Measurements from ENCODE around the gene NLGN4Y. TPM values are rescaled to one million over a fixed set of nuclear protein-coding genes. Genes with fewer than 3 reads are reported as not detected.

Gene NLGN4Y
- total RNA-seq, 6 experiments from 2014 or later, result 6.9 TPM; not detected in 5

DNA sequence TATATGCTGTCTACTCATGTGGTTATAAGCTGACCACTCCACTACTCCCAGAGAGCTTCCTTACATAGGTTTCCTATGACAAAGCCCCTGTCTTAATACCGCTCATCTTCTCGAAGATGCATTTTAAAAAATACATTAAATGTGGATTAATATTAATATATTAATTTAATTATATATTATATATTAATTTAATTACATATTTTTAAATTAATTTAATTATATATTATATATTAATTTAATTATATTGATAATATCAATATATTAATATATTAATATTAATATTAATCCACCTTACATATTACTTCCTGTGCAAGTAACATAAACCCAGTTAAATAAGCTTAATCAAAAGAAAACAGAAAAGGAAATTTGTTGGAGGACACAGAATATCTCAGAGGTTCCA lies 19.7 kb upstream of the NLGN4Y start:
- Histone ChIP-seq H3K4me1 (no peaks in the 10 kb centered on the region), H3K9me3 (no peaks in the 10 kb centered on the region), H3K27ac (no peak overlapping the region), H3K36me3 (no peaks in the 10 kb centered on the region), H3K27me3 (no peaks in the 10 kb centered on the region), H3K4me3 (no peak overlapping the region)
- DNase-seq, result no peak
- TF ChIP-seq, protein P1, sequence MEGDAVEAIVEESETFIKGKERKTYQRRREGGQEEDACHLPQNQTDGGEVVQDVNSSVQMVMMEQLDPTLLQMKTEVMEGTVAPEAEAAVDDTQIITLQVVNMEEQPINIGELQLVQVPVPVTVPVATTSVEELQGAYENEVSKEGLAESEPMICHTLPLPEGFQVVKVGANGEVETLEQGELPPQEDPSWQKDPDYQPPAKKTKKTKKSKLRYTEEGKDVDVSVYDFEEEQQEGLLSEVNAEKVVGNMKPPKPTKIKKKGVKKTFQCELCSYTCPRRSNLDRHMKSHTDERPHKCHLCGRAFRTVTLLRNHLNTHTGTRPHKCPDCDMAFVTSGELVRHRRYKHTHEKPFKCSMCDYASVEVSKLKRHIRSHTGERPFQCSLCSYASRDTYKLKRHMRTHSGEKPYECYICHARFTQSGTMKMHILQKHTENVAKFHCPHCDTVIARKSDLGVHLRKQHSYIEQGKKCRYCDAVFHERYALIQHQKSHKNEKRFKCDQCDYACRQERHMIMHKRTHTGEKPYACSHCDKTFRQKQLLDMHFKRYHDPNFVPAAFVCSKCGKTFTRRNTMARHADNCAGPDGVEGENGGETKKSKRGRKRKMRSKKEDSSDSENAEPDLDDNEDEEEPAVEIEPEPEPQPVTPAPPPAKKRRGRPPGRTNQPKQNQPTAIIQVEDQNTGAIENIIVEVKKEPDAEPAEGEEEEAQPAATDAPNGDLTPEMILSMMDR (IDR thresholded peaks at IDR 0.05), result no peak
- no peak for TF ChIP-seq POLR2A (IDR thresholded peaks at IDR 0.05)
- WGBS (ENCODE audit: insufficient coverage, low coverage, low lambda C conversion rate, missing lambda C conversion rate), result no CpG with 5 or more reads among the region's 2 CpGs
- ATAC-seq, result no peak
- intact Hi-C loops (cut with DNase I), result no loop called here

DNA sequence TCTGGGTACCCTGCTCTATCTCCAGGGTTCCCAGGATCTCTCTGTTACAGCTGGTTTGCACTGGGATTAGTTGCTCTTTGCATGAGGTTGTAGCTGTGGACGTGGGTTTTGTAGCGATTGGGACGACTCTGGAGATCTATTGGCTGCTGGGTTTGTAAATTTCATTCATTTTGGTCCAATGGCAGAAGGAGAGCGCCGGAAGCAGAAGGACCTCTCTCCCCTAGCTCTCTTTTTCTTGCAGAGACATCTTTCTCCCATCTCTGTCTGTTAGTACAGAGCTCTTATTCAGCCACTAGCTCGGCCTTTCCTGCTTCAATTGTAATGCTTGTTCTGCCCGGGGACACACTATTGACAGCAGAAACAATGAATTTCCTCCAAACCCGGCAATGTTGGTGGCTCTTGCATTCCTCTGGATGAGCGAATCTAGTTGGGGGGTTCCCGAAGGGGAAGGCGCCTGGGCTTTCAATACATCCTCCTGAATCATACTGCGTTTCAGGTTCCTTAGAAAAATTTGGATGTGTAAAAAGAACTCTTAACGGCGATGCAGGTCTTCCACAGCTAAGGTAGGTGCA lies 1.9 kb upstream of the NLGN4Y start:
- no peaks in the 10 kb centered on the region for H3K4me1 ChIP-seq
- no CpG with 5 or more reads among the region's 14 CpGs for WGBS (ENCODE audit: insufficient coverage, low coverage, low lambda C conversion rate, missing lambda C conversion rate)
- no peaks in the 10 kb centered on the region for H3K36me3 ChIP-seq
- H3K27ac ChIP-seq, result no peak overlapping the region
- no peaks in the 10 kb centered on the region for H3K27me3 ChIP-seq
- H3K9me3 ChIP-seq, result no peaks in the 10 kb centered on the region
- TF ChIP-seq POLR2A (IDR thresholded peaks at IDR 0.05), result no peak
- TF ChIP-seq, protein P1 (IDR thresholded peaks at IDR 0.05), result no peak
- intact Hi-C loops (cut with DNase I), result no loop called here
- H3K4me3 ChIP-seq, result no peak overlapping the region
- ATAC-seq (no peak), DNase-seq (no peak)

DNA sequence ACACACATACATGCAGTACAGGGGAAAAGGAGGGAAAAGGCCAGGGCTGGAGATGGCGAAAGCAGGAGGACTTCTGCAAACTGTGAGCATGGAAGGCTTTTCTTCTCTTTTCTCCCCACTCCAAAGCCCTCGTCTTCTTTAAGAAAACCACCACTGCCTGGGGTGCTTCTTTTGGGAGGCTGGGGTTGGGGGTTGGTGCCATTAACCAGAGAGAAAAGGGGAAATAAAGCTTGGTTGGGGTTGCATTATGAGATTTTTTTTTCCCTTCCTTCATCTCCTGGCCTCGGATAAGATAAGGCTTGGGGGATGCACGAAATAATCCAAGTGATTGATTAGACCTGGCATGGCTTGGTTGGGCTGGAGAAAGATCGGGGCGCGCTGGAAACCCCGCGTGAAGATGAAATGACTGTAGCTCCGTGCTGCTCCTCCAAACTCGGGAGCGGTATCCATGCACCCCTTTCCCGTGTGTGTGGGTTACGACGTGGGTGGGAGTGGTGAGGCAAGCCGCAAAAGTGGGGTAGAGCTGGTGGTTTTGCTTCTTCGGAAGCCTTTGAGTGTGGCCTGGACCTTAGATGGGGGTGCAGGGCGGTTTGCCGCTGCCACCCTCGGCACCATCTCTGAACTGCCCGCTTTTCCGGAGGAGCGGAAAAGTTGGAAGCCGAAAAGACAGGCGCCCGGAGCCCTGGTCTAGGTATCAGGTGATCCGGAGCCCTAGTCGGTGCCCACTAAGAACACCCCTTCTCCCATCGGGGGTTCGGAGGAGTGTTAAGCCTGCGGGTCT lies 648 bp upstream of the NLGN4Y start:
- no CpG with 5 or more reads among the region's 31 CpGs for WGBS (ENCODE audit: insufficient coverage, low coverage, low lambda C conversion rate, missing lambda C conversion rate)
- Histone ChIP-seq H3K36me3 (no peaks in the 10 kb centered on the region), H3K4me3 (no peak overlapping the region), H3K27ac (no peak overlapping the region), H3K27me3 (no peaks in the 10 kb centered on the region), H3K4me1 (no peaks in the 10 kb centered on the region), H3K9me3 (no peaks in the 10 kb centered on the region)
- DNase-seq (no peak), ATAC-seq (peak in 1 of 4 donors; percentile 46)
- intact Hi-C loops (cut with DNase I), result no loop called here
- TF ChIP-seq POLR2A (IDR thresholded peaks at IDR 0.05), result no peak
- TF ChIP-seq, protein P1 (IDR thresholded peaks at IDR 0.05), result no peak

- no peak for DNase-seq
- no peak for TF ChIP-seq POLR2A (IDR thresholded peaks at IDR 0.05)
- TF ChIP-seq, protein P1 (IDR thresholded peaks at IDR 0.05), result no peak
- no peaks in the 10 kb centered on the region for H3K27me3 ChIP-seq
- no peaks in the 10 kb centered on the region for H3K36me3 ChIP-seq
- ATAC-seq, result peak in 1 of 4 donors; percentile 39
- no peak overlapping the region for H3K4me3 ChIP-seq
- no peaks in the 10 kb centered on the region for H3K4me1 ChIP-seq
- H3K9me3 ChIP-seq, result no peaks in the 10 kb centered on the region
- no peak overlapping the region for H3K27ac ChIP-seq
- intact Hi-C loops (cut with DNase I), result no loop called here
- no CpG with 5 or more reads among the region's 13 CpGs for WGBS (ENCODE audit: insufficient coverage, low coverage, low lambda C conversion rate, missing lambda C conversion rate)
These were observed 986 bp downstream of the NLGN4Y start for GRCh38 chrY:14525315-14525714.
